AG04450 (cell line): ENCODE data around the gene GFOD1. TPM values are rescaled to one million over a fixed set of nuclear protein-coding genes. Genes with fewer than 3 reads are reported as not detected.

Experiments
- CTCF ChIA-PET: fragments of 300-600, 350-600 bp; formaldehyde crosslinking; extraction: SDS; loops from one replicate; lab custom pipeline; 2022; ENCODE audit warnings: antibody characterized with exemption, inconsistent platforms; lab: Charles Lee
- POLR2A ChIA-PET: fragments of 350-600 bp; formaldehyde crosslinking; extraction: SDS; loops from one replicate; lab custom pipeline; 2021; ENCODE audit warnings: antibody characterized with exemption, inconsistent platforms; lab: Yijun Ruan, JAX
- DNase-seq: peaks from one replicate; pipeline ENCODE4 v3.0.0-alpha.2; 2011; ENCODE audit warnings: low read depth, low spot score
- H3K27ac ChIP-seq: one replicate; pipeline ENCODE4 v1.5.1; 2012; ENCODE audit warnings: low read depth, low read length, control low read depth
- H3K27me3 ChIP-seq: one replicate; pipeline ENCODE4 v1.6.0; 2012; ENCODE audit warnings: low read length; ENCODE audit not compliant: control insufficient read depth, insufficient read depth
- H3K4me3 ChIP-seq: 2 replicates; pipeline ENCODE4 v1.5.1; 2011; ENCODE audit warnings: mild to moderate bottlenecking, low read depth, low read length, control low read depth
- H3K9me3 ChIP-seq: 2 replicates; pipeline ENCODE4 v1.5.1; 2012; ENCODE audit warnings: low read length; ENCODE audit not compliant: control insufficient read depth, insufficient read depth
- polyA plus RNA-seq: library from polyadenylated mRNA; depleted of rRNA; stranded (reverse); fragments of >200 nt; gene quantifications from 2 replicates; pipeline ENCODE4 v1.2.3, GENCODE V29; 2011
- TF ChIP-seq, protein P1 (sequence below): IDR thresholded peaks from 2 replicates; pipeline ENCODE4 v1.5.1; 2011; ENCODE audit warnings: low read depth, low read length, control low read depth, inconsistent platforms

GFOD1 gene
- polyA plus RNA-seq, 1 experiment = 3.0 TPM

DNA sequence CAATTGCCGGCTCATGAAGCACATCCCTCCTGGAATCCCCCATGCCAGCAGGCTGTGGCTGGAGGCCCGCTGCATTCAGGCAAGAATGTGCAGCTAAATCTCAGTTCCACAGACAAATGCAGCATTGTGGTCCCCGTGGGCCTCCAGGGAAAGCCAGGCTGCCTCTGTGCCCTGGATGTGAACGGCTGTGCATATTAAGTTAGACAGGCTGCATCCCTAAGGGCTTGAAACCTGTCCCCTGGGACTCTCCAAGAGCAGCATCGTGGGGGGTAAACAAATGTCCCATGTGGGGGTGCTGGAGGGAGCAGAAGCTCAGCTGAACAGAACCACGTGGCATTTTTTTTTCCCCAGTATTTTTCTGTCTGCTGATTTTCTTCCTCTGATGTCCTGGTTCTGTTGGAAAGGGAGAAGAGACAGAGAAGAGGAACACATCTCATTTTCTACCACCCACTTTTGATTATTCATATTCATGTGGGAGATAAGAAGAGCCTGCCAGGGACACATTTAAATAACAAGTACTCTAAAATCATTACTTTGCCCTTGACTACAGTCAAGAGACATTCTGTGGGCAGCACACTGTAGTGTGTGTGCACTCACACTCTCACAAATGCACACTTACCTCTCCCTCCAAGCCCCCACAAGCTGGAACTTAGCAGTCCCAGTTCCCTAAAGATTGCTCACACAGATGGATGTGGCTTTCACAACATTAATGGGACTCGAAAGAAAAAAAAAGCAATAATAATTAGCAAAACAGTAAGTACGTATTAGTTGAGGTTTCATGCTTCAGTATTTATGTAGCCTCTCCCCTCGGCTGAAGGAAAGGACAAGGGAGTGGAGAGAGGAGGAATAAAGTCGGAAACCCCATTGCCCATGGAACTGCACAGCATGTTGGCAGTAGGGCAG, 16.9 kb downstream of the GFOD1 start:
- POLR2A ChIA-PET = no interaction called here

DNA sequence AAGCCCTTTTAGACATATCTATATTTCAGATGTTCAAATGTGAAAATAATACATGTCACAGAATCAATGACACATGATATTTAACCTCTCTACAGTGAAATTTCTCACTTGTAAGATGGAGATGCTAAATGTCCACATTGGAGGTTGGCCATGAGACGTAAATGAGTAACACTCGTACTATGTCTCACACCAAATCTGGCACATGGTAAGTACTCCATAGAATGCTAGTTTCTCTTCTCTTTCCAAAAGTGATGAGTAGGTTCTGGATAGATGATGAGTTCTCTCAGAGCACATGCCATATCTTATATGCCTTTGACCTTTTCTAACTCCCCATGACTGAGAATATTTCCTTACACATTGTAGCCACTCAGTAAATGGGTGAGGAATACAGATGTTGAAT, 17.7 kb downstream of the GFOD1 start:
- TF ChIP-seq, protein P1, sequence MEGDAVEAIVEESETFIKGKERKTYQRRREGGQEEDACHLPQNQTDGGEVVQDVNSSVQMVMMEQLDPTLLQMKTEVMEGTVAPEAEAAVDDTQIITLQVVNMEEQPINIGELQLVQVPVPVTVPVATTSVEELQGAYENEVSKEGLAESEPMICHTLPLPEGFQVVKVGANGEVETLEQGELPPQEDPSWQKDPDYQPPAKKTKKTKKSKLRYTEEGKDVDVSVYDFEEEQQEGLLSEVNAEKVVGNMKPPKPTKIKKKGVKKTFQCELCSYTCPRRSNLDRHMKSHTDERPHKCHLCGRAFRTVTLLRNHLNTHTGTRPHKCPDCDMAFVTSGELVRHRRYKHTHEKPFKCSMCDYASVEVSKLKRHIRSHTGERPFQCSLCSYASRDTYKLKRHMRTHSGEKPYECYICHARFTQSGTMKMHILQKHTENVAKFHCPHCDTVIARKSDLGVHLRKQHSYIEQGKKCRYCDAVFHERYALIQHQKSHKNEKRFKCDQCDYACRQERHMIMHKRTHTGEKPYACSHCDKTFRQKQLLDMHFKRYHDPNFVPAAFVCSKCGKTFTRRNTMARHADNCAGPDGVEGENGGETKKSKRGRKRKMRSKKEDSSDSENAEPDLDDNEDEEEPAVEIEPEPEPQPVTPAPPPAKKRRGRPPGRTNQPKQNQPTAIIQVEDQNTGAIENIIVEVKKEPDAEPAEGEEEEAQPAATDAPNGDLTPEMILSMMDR = no peak
- DNase-seq = no peak
- H3K9me3 ChIP-seq = peaks cover 3% of the 10 kb centered on the region; the same call in 1 of the 2 replicates
- H3K27ac ChIP-seq = no peak overlapping the region
- no peak overlapping the region for H3K4me3 ChIP-seq
- H3K27me3 ChIP-seq = no peaks in the 10 kb centered on the region
- ChIA-PET POLR2A (no interaction called here), CTCF (no interaction called here)

More for the DNA sequence above, 16.9 kb downstream of the GFOD1 start:
- CTCF ChIA-PET = no interaction called here
- no peak for DNase-seq
- Histone ChIP-seq H3K27me3 (no peaks in the 10 kb centered on the region), H3K4me3 (no peak overlapping the region), H3K9me3 (peaks cover 3% of the 10 kb centered on the region; the same call in 1 of the 2 replicates), H3K27ac (no peak overlapping the region)
- TF ChIP-seq, protein P1 = no peak

DNA sequence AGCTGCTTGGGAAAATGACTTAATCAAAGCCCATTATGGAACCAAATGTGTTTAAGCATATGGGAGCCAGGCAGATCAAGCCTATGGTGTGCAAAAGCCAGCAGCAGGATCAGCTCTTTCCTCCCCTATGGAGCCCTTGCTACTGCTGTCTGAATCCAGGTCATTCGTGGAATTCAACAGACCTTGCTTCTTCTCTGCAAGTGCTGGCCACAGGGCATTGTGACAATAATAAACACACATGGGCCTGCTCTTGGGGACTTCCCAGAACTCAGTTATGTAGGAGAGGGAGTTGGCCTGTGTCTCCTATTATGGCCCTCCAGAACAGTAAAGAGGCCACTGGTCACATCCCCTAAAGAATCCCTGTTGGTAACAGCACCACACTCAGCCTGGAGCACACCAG, 18.6 kb downstream of the GFOD1 start:
- no peak for DNase-seq
- TF ChIP-seq, protein P1 = no peak

DNA sequence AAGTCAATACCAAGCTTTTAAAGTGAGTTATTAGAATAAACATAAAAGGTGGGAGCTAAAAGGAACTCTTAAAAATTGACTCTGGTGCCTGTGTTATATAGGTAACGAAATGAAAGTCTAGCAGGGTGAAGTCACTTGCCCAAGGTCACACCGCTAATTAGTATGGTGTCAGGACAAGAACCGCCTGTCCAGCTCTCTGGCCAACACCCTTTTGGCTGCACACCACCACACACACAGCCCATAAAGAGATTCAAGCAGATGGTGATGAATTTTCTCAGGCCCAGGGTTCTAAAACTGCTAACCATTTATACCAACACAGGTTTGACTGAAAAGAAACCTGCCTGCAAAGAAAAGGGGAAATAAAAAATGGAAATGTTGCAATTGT, 20.2 kb downstream of the GFOD1 start:
- Histone ChIP-seq H3K27me3 (no peaks in the 10 kb centered on the region), H3K27ac (no peak overlapping the region), H3K9me3 (peaks cover 3% of the 10 kb centered on the region; the same call in 1 of the 2 replicates), H3K4me3 (no peak overlapping the region)
- TF ChIP-seq, protein P1 = no peak
- ChIA-PET POLR2A (interaction anchor here (1.0 kb wide), 1 partner anchor 113 kb away, joined by 3 read pairs; no protein-coding TSS in a partner anchor), CTCF (interaction anchor here (0.8 kb wide), 1 partner anchor 74 kb away, joined by 3 read pairs; no protein-coding TSS in a partner anchor)
- no peak for DNase-seq

More for the DNA sequence above, 18.6 kb downstream of the GFOD1 start:
- CTCF ChIA-PET = interaction anchor here (0.7 kb wide), 1 partner anchor 146 kb away, joined by 3 read pairs; the partner anchor contains the start of gene NOL7
- H3K9me3 ChIP-seq = peaks cover 3% of the 10 kb centered on the region; the same call in 1 of the 2 replicates
- no peaks in the 10 kb centered on the region for H3K27me3 ChIP-seq
- H3K4me3 ChIP-seq = no peak overlapping the region
- POLR2A ChIA-PET = no interaction called here
- no peak overlapping the region for H3K27ac ChIP-seq
